Panc1 (cell line): ENCODE results near the gene EML1.

Source experiments
- TCF7L2 ChIP-seq: IDR thresholded peaks from 2 replicates; pipeline ENCODE4 v1.6.1; 2011; ENCODE audit warnings: mild to moderate bottlenecking, low read depth, low read length, inconsistent platforms
- TF ChIP-seq, protein P1 (sequence below): fragments of 450-650 bp; IDR thresholded peaks from 2 replicates; pipeline ENCODE4 v1.5.1; 2017; ENCODE audit warnings: mild to moderate bottlenecking
- TF ChIP-seq, protein P2 (sequence below), 2 experiments: IDR thresholded peaks; 2 replicates each; pipeline ENCODE4 v1.6.1; 2011 to 2012; ENCODE audit warnings: low read depth in 2 of 2, control low read depth in 1 of 2, low read length in 1 of 2, mild to moderate bottlenecking in 1 of 2, moderate library complexity in 1 of 2; ENCODE audit not compliant: insufficient read depth in 1 of 2

DNA sequence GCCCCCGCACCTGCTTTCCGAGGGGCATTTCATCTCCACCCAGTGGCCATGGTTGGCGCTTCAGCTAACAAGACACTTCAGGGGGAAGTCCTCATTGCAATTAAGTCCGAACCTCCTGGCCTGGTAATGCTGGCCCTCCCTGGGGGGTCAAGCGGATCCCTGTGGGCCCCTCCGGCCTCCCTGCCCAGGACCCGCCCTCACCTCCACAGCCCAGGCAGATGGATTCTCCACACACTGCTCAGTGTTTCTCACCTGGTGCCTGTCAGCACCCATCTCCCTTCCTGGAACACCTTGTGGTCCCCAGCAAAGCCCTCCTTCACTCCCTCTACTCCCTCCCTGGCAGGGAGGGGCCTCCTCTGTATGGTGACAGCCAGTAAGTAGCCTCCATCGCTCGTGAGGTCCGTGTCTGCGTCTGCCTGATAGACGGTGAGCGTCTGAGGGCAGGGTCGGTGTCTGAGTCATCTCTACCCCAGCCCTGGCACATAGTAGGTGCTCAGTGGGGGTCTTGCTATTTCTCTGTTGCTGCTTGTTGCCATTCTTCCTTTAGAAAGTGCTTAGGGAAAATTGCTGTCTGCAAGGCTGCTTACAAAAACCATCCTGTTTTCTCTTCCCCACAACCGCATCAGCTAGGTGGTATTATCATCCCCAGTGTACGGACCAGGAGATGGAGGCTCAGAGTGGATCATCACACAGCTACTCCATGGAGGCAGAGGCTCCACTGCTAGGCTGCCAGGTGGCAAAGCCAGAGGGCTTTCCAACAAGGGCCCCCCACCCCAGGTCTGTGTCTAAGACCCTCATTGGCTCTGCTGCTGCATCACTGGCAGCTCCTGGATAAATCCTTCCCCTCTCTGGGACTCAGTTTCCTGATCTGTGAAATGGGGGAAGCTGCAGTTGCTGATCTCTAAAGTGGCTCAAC lies 39.7 kb upstream of the EML1 start:
- TF ChIP-seq, protein P1, sequence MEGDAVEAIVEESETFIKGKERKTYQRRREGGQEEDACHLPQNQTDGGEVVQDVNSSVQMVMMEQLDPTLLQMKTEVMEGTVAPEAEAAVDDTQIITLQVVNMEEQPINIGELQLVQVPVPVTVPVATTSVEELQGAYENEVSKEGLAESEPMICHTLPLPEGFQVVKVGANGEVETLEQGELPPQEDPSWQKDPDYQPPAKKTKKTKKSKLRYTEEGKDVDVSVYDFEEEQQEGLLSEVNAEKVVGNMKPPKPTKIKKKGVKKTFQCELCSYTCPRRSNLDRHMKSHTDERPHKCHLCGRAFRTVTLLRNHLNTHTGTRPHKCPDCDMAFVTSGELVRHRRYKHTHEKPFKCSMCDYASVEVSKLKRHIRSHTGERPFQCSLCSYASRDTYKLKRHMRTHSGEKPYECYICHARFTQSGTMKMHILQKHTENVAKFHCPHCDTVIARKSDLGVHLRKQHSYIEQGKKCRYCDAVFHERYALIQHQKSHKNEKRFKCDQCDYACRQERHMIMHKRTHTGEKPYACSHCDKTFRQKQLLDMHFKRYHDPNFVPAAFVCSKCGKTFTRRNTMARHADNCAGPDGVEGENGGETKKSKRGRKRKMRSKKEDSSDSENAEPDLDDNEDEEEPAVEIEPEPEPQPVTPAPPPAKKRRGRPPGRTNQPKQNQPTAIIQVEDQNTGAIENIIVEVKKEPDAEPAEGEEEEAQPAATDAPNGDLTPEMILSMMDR, result no peak
- TF ChIP-seq, protein P2, sequence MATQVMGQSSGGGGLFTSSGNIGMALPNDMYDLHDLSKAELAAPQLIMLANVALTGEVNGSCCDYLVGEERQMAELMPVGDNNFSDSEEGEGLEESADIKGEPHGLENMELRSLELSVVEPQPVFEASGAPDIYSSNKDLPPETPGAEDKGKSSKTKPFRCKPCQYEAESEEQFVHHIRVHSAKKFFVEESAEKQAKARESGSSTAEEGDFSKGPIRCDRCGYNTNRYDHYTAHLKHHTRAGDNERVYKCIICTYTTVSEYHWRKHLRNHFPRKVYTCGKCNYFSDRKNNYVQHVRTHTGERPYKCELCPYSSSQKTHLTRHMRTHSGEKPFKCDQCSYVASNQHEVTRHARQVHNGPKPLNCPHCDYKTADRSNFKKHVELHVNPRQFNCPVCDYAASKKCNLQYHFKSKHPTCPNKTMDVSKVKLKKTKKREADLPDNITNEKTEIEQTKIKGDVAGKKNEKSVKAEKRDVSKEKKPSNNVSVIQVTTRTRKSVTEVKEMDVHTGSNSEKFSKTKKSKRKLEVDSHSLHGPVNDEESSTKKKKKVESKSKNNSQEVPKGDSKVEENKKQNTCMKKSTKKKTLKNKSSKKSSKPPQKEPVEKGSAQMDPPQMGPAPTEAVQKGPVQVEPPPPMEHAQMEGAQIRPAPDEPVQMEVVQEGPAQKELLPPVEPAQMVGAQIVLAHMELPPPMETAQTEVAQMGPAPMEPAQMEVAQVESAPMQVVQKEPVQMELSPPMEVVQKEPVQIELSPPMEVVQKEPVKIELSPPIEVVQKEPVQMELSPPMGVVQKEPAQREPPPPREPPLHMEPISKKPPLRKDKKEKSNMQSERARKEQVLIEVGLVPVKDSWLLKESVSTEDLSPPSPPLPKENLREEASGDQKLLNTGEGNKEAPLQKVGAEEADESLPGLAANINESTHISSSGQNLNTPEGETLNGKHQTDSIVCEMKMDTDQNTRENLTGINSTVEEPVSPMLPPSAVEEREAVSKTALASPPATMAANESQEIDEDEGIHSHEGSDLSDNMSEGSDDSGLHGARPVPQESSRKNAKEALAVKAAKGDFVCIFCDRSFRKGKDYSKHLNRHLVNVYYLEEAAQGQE (IDR thresholded peaks at IDR 0.05; ENCODE audit: insufficient read depth in 1 of 2, low read depth in 2 of 2, low read length in 1 of 2), result no peak
- TF ChIP-seq TCF7L2, result no peak
